ENCODE data around the gene PLPPR1. TPM values are rescaled to one million over a fixed set of nuclear protein-coding genes. Genes with fewer than 3 reads are reported as not detected.

PLPPR1 gene
- total and polyA plus RNA-seq, 2 of the 4 experiments (the other 2 are of a cell fraction) = not detected

GRCh38 chr9:100990605-100991381, 37.7 kb upstream of the PLPPR1 start (continued):
- TF ChIP-seq MAZ (IDR thresholded peaks at IDR 0.05; ENCODE audit: borderline replicate concordance, low read depth, low read length) = no peak
- TF ChIP-seq NFE2L2 (IDR thresholded peaks at IDR 0.05; ENCODE audit: low read depth, low read length) = no peak
- no peak for TF ChIP-seq RCOR1 (IDR thresholded peaks at IDR 0.05; ENCODE audit: insufficient replicate concordance, low read length)

DNA sequence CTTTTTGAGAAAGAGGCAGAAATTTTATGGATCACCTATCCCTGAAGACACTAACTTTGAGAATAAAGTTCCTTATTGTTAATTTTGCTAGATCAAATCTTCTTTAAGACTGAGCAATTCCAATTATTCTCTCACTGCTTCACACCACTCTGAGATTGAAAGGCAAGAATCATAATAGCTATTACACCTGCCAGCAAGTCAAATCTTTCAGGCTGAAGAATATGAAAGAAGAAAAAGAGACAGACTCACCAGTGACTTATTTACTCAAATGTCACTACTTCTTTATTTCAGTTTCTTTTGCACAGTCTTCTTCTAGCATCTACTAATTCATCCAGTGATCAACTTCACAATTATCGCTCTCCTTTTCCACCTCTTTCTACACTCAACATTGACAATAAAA, 35.9 kb upstream of the PLPPR1 start:
- no peak overlapping the region for H2BK20ac ChIP-seq (ENCODE audit: low read depth, low read length)
- H2BK5ac ChIP-seq (ENCODE audit: low read depth, low read length, poor library complexity, severe bottlenecking) = no peak overlapping the region
- no peaks in the 10 kb centered on the region for H3K4me1 ChIP-seq (ENCODE audit: control insufficient read depth, insufficient read depth, low read length)
- no peaks in the 10 kb centered on the region for H3K27me3 ChIP-seq (ENCODE audit: control insufficient read depth, insufficient read depth, low read length)
- H3K56ac ChIP-seq (ENCODE audit: extremely low read depth, insufficient read depth, low read length) = no peak overlapping the region
- ChIA-PET POLR2A (ENCODE audit: unreplicated experiment) (interaction anchor here (0.6 kb wide), 1 partner anchor 8 kb away, joined by 5 read pairs; no protein-coding TSS in a partner anchor), CTCF (no interaction called here)
- H3K27ac ChIP-seq (ENCODE audit: insufficient read depth, low read length) = no peak overlapping the region
- no peak overlapping the region for H2BK15ac ChIP-seq (ENCODE audit: low read depth, low read length)
- 100% methylated on average over 1 of the region's 1 CpG; no CpG with 5 or more reads in 1 of the 2 experiments for WGBS, 2 experiments (ENCODE audit: extremely low coverage in 2 of 2, insufficient read length in 1 of 2)
- no peak overlapping the region for H3K9ac ChIP-seq (ENCODE audit: low read depth, low read length)
- no peak overlapping the region for H4K5ac ChIP-seq (ENCODE audit: low read depth, low read length)
- no peak overlapping the region for H2AK9ac ChIP-seq (replicated peaks; ENCODE audit: low read depth, low read length, poor library complexity)
- no peak overlapping the region for H2AK5ac ChIP-seq (ENCODE audit: low read depth, low read length)
- no peak overlapping the region for H4K8ac ChIP-seq (ENCODE audit: low read depth in 2 of 2, low read length in 2 of 2)
- H3K4ac ChIP-seq (ENCODE audit: low read depth, low read length) = no peak overlapping the region
- TF ChIP-seq, protein P1, sequence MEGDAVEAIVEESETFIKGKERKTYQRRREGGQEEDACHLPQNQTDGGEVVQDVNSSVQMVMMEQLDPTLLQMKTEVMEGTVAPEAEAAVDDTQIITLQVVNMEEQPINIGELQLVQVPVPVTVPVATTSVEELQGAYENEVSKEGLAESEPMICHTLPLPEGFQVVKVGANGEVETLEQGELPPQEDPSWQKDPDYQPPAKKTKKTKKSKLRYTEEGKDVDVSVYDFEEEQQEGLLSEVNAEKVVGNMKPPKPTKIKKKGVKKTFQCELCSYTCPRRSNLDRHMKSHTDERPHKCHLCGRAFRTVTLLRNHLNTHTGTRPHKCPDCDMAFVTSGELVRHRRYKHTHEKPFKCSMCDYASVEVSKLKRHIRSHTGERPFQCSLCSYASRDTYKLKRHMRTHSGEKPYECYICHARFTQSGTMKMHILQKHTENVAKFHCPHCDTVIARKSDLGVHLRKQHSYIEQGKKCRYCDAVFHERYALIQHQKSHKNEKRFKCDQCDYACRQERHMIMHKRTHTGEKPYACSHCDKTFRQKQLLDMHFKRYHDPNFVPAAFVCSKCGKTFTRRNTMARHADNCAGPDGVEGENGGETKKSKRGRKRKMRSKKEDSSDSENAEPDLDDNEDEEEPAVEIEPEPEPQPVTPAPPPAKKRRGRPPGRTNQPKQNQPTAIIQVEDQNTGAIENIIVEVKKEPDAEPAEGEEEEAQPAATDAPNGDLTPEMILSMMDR (conservative IDR thresholded peaks at IDR 0.05; ENCODE audit: low read depth, low read length) = no peak
- TF ChIP-seq MXI1 (IDR thresholded peaks at IDR 0.05; ENCODE audit: borderline replicate concordance, low read depth, low read length) (no peak), FOS (IDR thresholded peaks at IDR 0.05; ENCODE audit: low read depth, low read length) (no peak), SMC3 (IDR thresholded peaks at IDR 0.05; ENCODE audit: low read depth, low read length) (no peak), CEBPB (IDR thresholded peaks at IDR 0.05; ENCODE audit: low read depth, low read length) (no peak), BHLHE40 (IDR thresholded peaks at IDR 0.05; ENCODE audit: low read depth, low read length) (no peak), RFX5 (IDR thresholded peaks at IDR 0.05; ENCODE audit: low read depth, low read length) (no peak), RAD21 (IDR thresholded peaks at IDR 0.05; ENCODE audit: low read length) (no peak)
- TF ChIP-seq, protein P2, sequence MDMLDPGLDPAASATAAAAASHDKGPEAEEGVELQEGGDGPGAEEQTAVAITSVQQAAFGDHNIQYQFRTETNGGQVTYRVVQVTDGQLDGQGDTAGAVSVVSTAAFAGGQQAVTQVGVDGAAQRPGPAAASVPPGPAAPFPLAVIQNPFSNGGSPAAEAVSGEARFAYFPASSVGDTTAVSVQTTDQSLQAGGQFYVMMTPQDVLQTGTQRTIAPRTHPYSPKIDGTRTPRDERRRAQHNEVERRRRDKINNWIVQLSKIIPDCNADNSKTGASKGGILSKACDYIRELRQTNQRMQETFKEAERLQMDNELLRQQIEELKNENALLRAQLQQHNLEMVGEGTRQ (IDR thresholded peaks at IDR 0.05; ENCODE audit: low read depth, low read length) = no peak
- TF ChIP-seq, protein P3, sequence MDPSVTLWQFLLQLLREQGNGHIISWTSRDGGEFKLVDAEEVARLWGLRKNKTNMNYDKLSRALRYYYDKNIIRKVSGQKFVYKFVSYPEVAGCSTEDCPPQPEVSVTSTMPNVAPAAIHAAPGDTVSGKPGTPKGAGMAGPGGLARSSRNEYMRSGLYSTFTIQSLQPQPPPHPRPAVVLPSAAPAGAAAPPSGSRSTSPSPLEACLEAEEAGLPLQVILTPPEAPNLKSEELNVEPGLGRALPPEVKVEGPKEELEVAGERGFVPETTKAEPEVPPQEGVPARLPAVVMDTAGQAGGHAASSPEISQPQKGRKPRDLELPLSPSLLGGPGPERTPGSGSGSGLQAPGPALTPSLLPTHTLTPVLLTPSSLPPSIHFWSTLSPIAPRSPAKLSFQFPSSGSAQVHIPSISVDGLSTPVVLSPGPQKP (IDR thresholded peaks at IDR 0.05; ENCODE audit: borderline replicate concordance, low read depth, low read length) = no peak
- no peak overlapping the region for H2BK120ac ChIP-seq (ENCODE audit: low read depth, low read length)
- in situ Hi-C loops (cut with MboI; ENCODE audit: low sequenced_read_pairs) (no loop called here), intact Hi-C loops (cut with micrococcal nuclease) (no loop called here), dilution Hi-C loops (cut with HindIII; ENCODE audit: low sequenced_read_pairs, unreplicated experiment) (no loop called here)
- H3K9me1 ChIP-seq (ENCODE audit: insufficient read depth, low read length) = no peaks in the 10 kb centered on the region
- H3K4me3 ChIP-seq (ENCODE audit: insufficient read depth, low read depth, low read length) = no peak overlapping the region
- no peak overlapping the region for H4K91ac ChIP-seq (ENCODE audit: insufficient read depth, low read depth, low read length)
- no peak overlapping the region for H3K23ac ChIP-seq (ENCODE audit: low read depth, low read length)
- no peak overlapping the region for H3K14ac ChIP-seq (replicated peaks; ENCODE audit: low read depth, low read length)
- no peaks in the 10 kb centered on the region for H3K36me3 ChIP-seq (ENCODE audit: control insufficient read depth, insufficient read depth, low read length)
- H2AFZ ChIP-seq (replicated peaks; ENCODE audit: low read length, poor library complexity) = no peak overlapping the region
- H3K18ac ChIP-seq (ENCODE audit: low read depth, low read length) = no peak overlapping the region
- H3K79me1 ChIP-seq (ENCODE audit: low read depth in 1 of 2, low read length in 2 of 2) = no peaks in the 10 kb centered on the region
- peaks cover 2% of the 10 kb centered on the region; the same call in 1 of the 2 replicates for H3K9me3 ChIP-seq (ENCODE audit: control insufficient read depth, insufficient read depth, low read length)
- H3K4me2 ChIP-seq (ENCODE audit: low read depth, low read length) = no peak overlapping the region
- H4K20me1 ChIP-seq (ENCODE audit: insufficient read depth, low read length) = no peaks in the 10 kb centered on the region
- no peak for ATAC-seq (ENCODE audit: low read depth)
- BruUV-seq (replicated peaks) = no TSS peak
- no peak for DNase-seq
